ENCODE measurements around the gene ZNF865. TPM values are rescaled to one million over a fixed set of nuclear protein-coding genes. Genes with fewer than 3 reads are reported as not detected.

The ZNF865 gene
- total RNA-seq, 1 donor from 2014 or later, result 8.8 TPM

GRCh38 chr19:55603115-55603514 is 2.3 kb upstream of the ZNF865 start:
- Histone ChIP-seq H3K9me3 (no peaks in the 10 kb centered on the region), H3K27me3 (no peaks in the 10 kb centered on the region), H3K27ac (no peak overlapping the region), H3K36me3 (no peaks in the 10 kb centered on the region), H3K4me1 (peaks cover 42% of the 10 kb centered on the region), H3K4me3 (no peak overlapping the region)
- intact Hi-C loops (cut with DNase I), result loop anchor here (10.0 kb wide), 1 partner anchor 198 kb away; the partner anchor contains the start of gene UBE2S
- DNase-seq (ENCODE audit: extremely low spot score in 2 of 2), result no peak
- TF ChIP-seq POLR2A (IDR thresholded peaks at IDR 0.05), result no peak
- no peak for TF ChIP-seq CTCF (IDR thresholded peaks at IDR 0.05)
- no peak for TF ChIP-seq POLR2AphosphoS5 (IDR thresholded peaks at IDR 0.05; ENCODE audit: insufficient read depth in 1 of 2, low read depth in 1 of 2)

- Histone ChIP-seq H3K27me3 (no peaks in the 10 kb centered on the region), H3K4me3 (peak overlapping the region in 1 of 2 donors; percentile 70), H3K36me3 (no peaks in the 10 kb centered on the region), H3K27ac (peak overlapping the region; percentile 91), H3K4me1 (peaks cover 42% of the 10 kb centered on the region), H3K9me3 (no peaks in the 10 kb centered on the region)
- intact Hi-C loops (cut with DNase I), result loop anchor here (10.0 kb wide), 1 partner anchor 199 kb away; the partner anchor contains the start of gene UBE2S
- no peak for DNase-seq (ENCODE audit: extremely low spot score in 2 of 2)
- TF ChIP-seq POLR2AphosphoS5 (IDR thresholded peaks at IDR 0.05; ENCODE audit: insufficient read depth in 1 of 2, low read depth in 1 of 2), result no peak
- TF ChIP-seq POLR2A (IDR thresholded peaks at IDR 0.05), result no peak
- no peak for TF ChIP-seq CTCF (IDR thresholded peaks at IDR 0.05)
These were observed 1.7 kb upstream of the ZNF865 start for GRCh38 chr19:55603581-55604292.

GRCh38 chr19:55605207-55605636 is 225 bp upstream of the ZNF865 start:
- peak in 1 of 2 donors; percentile 96 for DNase-seq (ENCODE audit: extremely low spot score in 2 of 2)
- H3K27me3 ChIP-seq, result no peaks in the 10 kb centered on the region
- H3K9me3 ChIP-seq, result no peaks in the 10 kb centered on the region
- no peak for TF ChIP-seq CTCF (IDR thresholded peaks at IDR 0.05)
- peak; percentile 71 to 76 for TF ChIP-seq POLR2AphosphoS5 (IDR thresholded peaks at IDR 0.05; ENCODE audit: insufficient read depth in 1 of 2, low read depth in 1 of 2)
- peak in 1 of 2 donors; percentile 7 for TF ChIP-seq POLR2A (IDR thresholded peaks at IDR 0.05)
- peaks cover 42% of the 10 kb centered on the region for H3K4me1 ChIP-seq
- H3K27ac ChIP-seq, result peak overlapping the region; percentile 91
- peak overlapping the region; percentile 70 to 90 for H3K4me3 ChIP-seq
- no peaks in the 10 kb centered on the region for H3K36me3 ChIP-seq
- intact Hi-C loops (cut with DNase I), result loop anchor here (10.0 kb wide), 1 partner anchor 200 kb away; the partner anchor contains the start of gene UBE2S

- peaks cover 36% of the 10 kb centered on the region for H3K4me1 ChIP-seq
- no peaks in the 10 kb centered on the region for H3K9me3 ChIP-seq
- intact Hi-C loops (cut with DNase I), result loop anchor here (10.0 kb wide), 1 partner anchor 202 kb away; the partner anchor contains the start of gene UBE2S
- no peaks in the 10 kb centered on the region for H3K36me3 ChIP-seq
- TF ChIP-seq POLR2A (IDR thresholded peaks at IDR 0.05), result no peak
- DNase-seq (ENCODE audit: extremely low spot score in 2 of 2), result no peak
- peak overlapping the region; percentile 91 for H3K27ac ChIP-seq
- no peaks in the 10 kb centered on the region for H3K27me3 ChIP-seq
- H3K4me3 ChIP-seq, result peak overlapping the region; percentile 70 to 90
These were observed 982 bp downstream of the ZNF865 start for GRCh38 chr19:55606471-55606787.

GRCh38 chr19:55606817-55607216 is 1.4 kb downstream of the ZNF865 start:
- Histone ChIP-seq H3K27ac (peak overlapping the region; percentile 91), H3K4me1 (peaks cover 38% of the 10 kb centered on the region), H3K9me3 (no peaks in the 10 kb centered on the region), H3K4me3 (peak overlapping the region; percentile 70 to 90), H3K27me3 (no peaks in the 10 kb centered on the region), H3K36me3 (no peaks in the 10 kb centered on the region)
- no peak for TF ChIP-seq CTCF (IDR thresholded peaks at IDR 0.05)
- intact Hi-C loops (cut with DNase I), result loop anchor here (10.0 kb wide), 1 partner anchor 202 kb away; the partner anchor contains the start of gene UBE2S
- no peak for DNase-seq (ENCODE audit: extremely low spot score in 2 of 2)

All from vagina (tissue), 2 donors.